ENCODE results near the gene DNHD1.

Gene DNHD1

GRCh38 chr11:6565325-6565724 lies 68.2 kb downstream of the DNHD1 start:
- DNase-seq, result no peak

- DNase-seq, result no peak
Observed at GRCh38 chr11:6565988-6566703, 69.1 kb downstream of the DNHD1 start.

- no peak for DNase-seq
Observed at GRCh38 chr11:6566704-6567370, 69.8 kb downstream of the DNHD1 start.

- no peak for DNase-seq
Observed at GRCh38 chr11:6567371-6567745, 70.3 kb downstream of the DNHD1 start.

- no peak for DNase-seq
Observed at GRCh38 chr11:6568191-6568918, 71.3 kb downstream of the DNHD1 start.

- no peak for DNase-seq
Observed at GRCh38 chr11:6569706-6570105, 72.6 kb downstream of the DNHD1 start.

GRCh38 chr11:6570691-6571427 lies 73.8 kb downstream of the DNHD1 start:
- DNase-seq, result no peak

- DNase-seq, result no peak
Observed at GRCh38 chr11:6571434-6572008, 74.4 kb downstream of the DNHD1 start.

- DNase-seq, result no peak
Observed at GRCh38 chr11:6572215-6572614, 75.1 kb downstream of the DNHD1 start.

- no peak for DNase-seq
Observed at GRCh38 chr11:6574816-6575715, 78.0 kb downstream of the DNHD1 start.

GRCh38 chr11:6576471-6577373 lies 79.6 kb downstream of the DNHD1 start:
- no peak for DNase-seq

GRCh38 chr11:6578134-6578533 lies 81.1 kb downstream of the DNHD1 start:
- DNase-seq, result no peak

GRCh38 chr11:6579681-6580080 lies 82.6 kb downstream of the DNHD1 start:
- no peak for DNase-seq

GRCh38 chr11:6583584-6583983 lies 86.5 kb downstream of the DNHD1 start:
- DNase-seq, result no peak

- no peak for DNase-seq
Observed at GRCh38 chr11:6584528-6584927, 87.4 kb downstream of the DNHD1 start.

GRCh38 chr11:6586434-6587359 lies 89.6 kb downstream of the DNHD1 start:
- no peak for DNase-seq

- no peak for DNase-seq
Observed at GRCh38 chr11:6587360-6587953, 90.4 kb downstream of the DNHD1 start.

GRCh38 chr11:6588018-6588417 lies 90.9 kb downstream of the DNHD1 start:
- DNase-seq, result no peak

GRCh38 chr11:6594142-6594768 lies 97.2 kb downstream of the DNHD1 start:
- DNase-seq, result no peak
